ENCODE measurements around the gene NEU1.

NEU1 gene

GRCh38 chr6:31829633-31830283, 32.9 kb downstream of the NEU1 start:
- TF ChIP-seq RAD21 (IDR thresholded peaks at IDR 0.05; ENCODE audit: low read depth) (peak; percentile 72), TAF1 (IDR thresholded peaks at IDR 0.05; ENCODE audit: low read depth) (no peak)

GRCh38 chr6:31827286-31828079, 35.1 kb downstream of the NEU1 start, which contains the start of gene HSPA1B:
TSS of gene HSPA1B (plus strand) at chr6:31827738. CDS start at chr6:31827951, 213 bp downstream.
- TF ChIP-seq, protein P1, sequence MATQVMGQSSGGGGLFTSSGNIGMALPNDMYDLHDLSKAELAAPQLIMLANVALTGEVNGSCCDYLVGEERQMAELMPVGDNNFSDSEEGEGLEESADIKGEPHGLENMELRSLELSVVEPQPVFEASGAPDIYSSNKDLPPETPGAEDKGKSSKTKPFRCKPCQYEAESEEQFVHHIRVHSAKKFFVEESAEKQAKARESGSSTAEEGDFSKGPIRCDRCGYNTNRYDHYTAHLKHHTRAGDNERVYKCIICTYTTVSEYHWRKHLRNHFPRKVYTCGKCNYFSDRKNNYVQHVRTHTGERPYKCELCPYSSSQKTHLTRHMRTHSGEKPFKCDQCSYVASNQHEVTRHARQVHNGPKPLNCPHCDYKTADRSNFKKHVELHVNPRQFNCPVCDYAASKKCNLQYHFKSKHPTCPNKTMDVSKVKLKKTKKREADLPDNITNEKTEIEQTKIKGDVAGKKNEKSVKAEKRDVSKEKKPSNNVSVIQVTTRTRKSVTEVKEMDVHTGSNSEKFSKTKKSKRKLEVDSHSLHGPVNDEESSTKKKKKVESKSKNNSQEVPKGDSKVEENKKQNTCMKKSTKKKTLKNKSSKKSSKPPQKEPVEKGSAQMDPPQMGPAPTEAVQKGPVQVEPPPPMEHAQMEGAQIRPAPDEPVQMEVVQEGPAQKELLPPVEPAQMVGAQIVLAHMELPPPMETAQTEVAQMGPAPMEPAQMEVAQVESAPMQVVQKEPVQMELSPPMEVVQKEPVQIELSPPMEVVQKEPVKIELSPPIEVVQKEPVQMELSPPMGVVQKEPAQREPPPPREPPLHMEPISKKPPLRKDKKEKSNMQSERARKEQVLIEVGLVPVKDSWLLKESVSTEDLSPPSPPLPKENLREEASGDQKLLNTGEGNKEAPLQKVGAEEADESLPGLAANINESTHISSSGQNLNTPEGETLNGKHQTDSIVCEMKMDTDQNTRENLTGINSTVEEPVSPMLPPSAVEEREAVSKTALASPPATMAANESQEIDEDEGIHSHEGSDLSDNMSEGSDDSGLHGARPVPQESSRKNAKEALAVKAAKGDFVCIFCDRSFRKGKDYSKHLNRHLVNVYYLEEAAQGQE (IDR thresholded peaks at IDR 0.05; ENCODE audit: low read depth) = no peak
- TF ChIP-seq NFIC (IDR thresholded peaks at IDR 0.05) (peak; percentile 12; the same call in 1 of the 2 replicates), TEAD4 (IDR thresholded peaks at IDR 0.05) (no peak), TAF1 (IDR thresholded peaks at IDR 0.05; ENCODE audit: low read depth) (peak; percentile 85), CREB1 (IDR thresholded peaks at IDR 0.05; ENCODE audit: low read depth) (0 out of 2 replicates have a peak, but pooled peaks have one; percentile 24), RAD21 (IDR thresholded peaks at IDR 0.05; ENCODE audit: low read depth) (no peak), FOXM1 (IDR thresholded peaks at IDR 0.05; ENCODE audit: borderline replicate concordance, low read depth) (0 out of 2 replicates have a peak, but pooled peaks have one; percentile 24)
- TF ChIP-seq, protein P2, sequence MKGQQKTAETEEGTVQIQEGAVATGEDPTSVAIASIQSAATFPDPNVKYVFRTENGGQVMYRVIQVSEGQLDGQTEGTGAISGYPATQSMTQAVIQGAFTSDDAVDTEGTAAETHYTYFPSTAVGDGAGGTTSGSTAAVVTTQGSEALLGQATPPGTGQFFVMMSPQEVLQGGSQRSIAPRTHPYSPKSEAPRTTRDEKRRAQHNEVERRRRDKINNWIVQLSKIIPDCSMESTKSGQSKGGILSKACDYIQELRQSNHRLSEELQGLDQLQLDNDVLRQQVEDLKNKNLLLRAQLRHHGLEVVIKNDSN (IDR thresholded peaks at IDR 0.05) = no peak

DNA sequence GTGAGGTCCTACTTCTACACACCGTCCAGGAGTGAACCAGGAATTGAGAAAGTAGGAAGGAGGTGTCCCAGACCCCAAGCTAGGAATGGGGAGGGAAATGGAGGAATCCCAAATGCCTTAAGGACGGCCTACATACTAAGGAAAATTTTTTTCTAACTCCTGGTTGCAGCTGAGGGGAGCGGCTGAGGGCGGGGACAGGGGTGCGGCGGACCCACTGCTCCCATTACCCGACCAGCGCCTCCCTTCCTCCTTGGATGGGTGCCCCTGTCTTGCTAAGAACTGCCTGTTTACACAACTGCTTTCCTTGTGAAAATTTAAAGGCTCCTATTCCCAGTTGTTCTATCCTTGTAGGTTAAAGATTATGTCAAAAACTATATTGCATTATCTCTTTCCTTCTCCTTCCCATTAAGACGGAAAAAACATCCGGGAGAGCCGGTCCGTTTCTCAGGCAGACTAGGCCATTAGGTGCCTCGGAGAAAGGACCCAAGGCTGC, 35.8 kb downstream of the NEU1 start:
- no peak for TF ChIP-seq YY1 (IDR thresholded peaks at IDR 0.05; ENCODE audit: low read depth)
- TF ChIP-seq MAX (IDR thresholded peaks at IDR 0.05) = peak; percentile 35
- TF ChIP-seq RAD21 (IDR thresholded peaks at IDR 0.05; ENCODE audit: low read depth) = no peak
- TF ChIP-seq TEAD4 (IDR thresholded peaks at IDR 0.05) = no peak
- TF ChIP-seq FOXM1 (IDR thresholded peaks at IDR 0.05; ENCODE audit: borderline replicate concordance, low read depth) = no peak
- peak; percentile 61 for TF ChIP-seq NFIC (IDR thresholded peaks at IDR 0.05)
- TF ChIP-seq TAF1 (IDR thresholded peaks at IDR 0.05; ENCODE audit: low read depth) = peak; percentile 18; the same call in 1 of the 2 replicates
- TF ChIP-seq, protein P1 (IDR thresholded peaks at IDR 0.05; ENCODE audit: low read depth) = no peak

GRCh38 chr6:31825553-31825952, 37.1 kb downstream of the NEU1 start:
- TF ChIP-seq NFIC (IDR thresholded peaks at IDR 0.05) (no peak), RAD21 (IDR thresholded peaks at IDR 0.05; ENCODE audit: low read depth) (no peak), MAX (IDR thresholded peaks at IDR 0.05) (no peak)

DNA sequence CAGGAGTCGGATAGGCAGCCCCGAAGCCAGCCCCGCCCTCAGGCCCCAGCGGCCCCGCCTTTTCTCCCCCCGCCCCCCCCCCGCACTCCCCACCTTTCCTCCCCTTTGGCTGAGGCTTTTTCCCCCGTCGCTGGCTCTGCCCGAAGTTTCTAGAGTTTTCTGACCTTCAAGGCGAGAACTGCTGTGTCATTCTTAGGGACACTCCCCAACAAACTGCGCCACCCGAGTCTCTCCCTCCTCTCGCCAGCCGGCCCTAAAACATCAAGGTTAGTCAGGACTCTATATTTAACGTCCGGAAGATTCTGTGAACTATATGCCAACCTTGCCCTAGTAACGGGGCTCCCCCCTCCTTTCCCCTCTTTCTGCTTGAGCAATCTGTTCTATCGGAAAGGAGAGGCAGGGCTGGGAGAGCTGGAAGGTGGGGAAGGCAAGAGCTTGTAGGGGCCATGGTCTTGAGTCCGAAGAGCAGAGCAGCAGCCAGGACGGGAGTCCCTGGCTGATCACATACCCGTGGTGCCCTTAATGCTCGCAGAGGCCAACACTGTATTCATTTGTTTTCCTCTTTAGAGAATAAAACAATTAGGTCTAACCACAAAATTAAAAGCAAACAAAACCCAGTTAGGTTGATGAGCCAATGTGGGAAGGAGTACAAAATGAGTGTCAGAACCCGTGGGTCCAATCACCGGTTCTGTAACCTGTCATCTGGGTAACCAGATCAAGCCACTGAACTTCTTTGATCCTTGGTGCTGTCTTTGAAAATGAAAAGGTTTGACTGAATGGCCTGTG, 40.4 kb downstream of the NEU1 start:
- TF ChIP-seq, protein P1 (IDR thresholded peaks at IDR 0.05; ENCODE audit: low read depth) = no peak
- no peak for TF ChIP-seq CREB1 (IDR thresholded peaks at IDR 0.05; ENCODE audit: low read depth)
- TF ChIP-seq YY1 (IDR thresholded peaks at IDR 0.05; ENCODE audit: low read depth) = no peak
- no peak for TF ChIP-seq FOXM1 (IDR thresholded peaks at IDR 0.05; ENCODE audit: borderline replicate concordance, low read depth)
- no peak for TF ChIP-seq EGR1 (IDR thresholded peaks at IDR 0.05)
- TF ChIP-seq TCF12 (IDR thresholded peaks at IDR 0.05; ENCODE audit: low read depth) = no peak
- no peak for TF ChIP-seq TEAD4 (IDR thresholded peaks at IDR 0.05)
- peak; percentile 69 for TF ChIP-seq MAX (IDR thresholded peaks at IDR 0.05)
- TF ChIP-seq TAF1 (IDR thresholded peaks at IDR 0.05; ENCODE audit: low read depth) = peak; percentile 85
- no peak for TF ChIP-seq RAD21 (IDR thresholded peaks at IDR 0.05; ENCODE audit: low read depth)
- no peak for TF ChIP-seq ZBTB7A (IDR thresholded peaks at IDR 0.05; ENCODE audit: low read depth)
- TF ChIP-seq EP300 (IDR thresholded peaks at IDR 0.05; ENCODE audit: borderline replicate concordance) = no peak
- no peak; the same call in 1 of the 2 replicates for TF ChIP-seq CEBPB (IDR thresholded peaks at IDR 0.05)
- TF ChIP-seq NFIC (IDR thresholded peaks at IDR 0.05) = no peak

All from Ishikawa (cell line).